ENCODE results near the gene IGSF21.

- TF ChIP-seq CTCF (conservative IDR thresholded peaks at IDR 0.05), result no peak
- no peak for TF ChIP-seq ZFX (IDR thresholded peaks at IDR 0.05)
Measured at GRCh38 chr1:18307329-18307898, 199.8 kb downstream of the IGSF21 start.
